SH-SY5Y (cell line): ENCODE results near the gene OOSP1.

ENCODE experiments used
- GATA2 ChIP-seq: IDR thresholded peaks from 2 replicates; pipeline ENCODE4 v1.6.1; 2011; ENCODE audit warnings: mild to moderate bottlenecking, low read depth, low read length
- GATA3 ChIP-seq: IDR thresholded peaks from 2 replicates; pipeline ENCODE4 v1.6.1; 2011; ENCODE audit warnings: low read depth, mild to moderate bottlenecking, low read length, moderate library complexity

DNA sequence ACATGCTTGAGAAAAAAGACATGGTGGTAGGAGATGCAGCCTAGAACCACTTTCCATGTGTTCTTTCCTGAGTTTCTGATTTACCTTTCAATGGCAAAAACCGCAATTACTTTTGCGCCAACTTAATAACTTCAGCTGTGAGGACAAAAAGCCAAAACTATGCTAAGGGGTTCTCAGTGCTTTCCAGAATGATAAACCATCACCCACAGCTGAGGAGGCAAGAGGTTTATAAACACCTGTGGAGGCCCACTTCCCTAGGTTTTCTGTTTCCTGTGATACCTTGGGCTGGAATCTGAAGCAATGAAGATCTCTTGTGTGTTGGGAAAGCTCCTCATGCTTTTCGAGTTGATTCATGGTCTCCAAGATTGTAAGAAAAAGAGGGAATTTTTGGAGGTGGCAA lies 25.5 kb downstream of the OOSP1 start, which contains the start of gene OOSP4A:
- TF ChIP-seq GATA2, result no peak
- TF ChIP-seq GATA3, result no peak
